RWPE2 (cell line): ENCODE measurements around the gene GABRB1.

ENCODE experiments used
- ATAC-seq: fragments of 200-7000 bp; cut with Tn5 transposase; 3 replicates; pipeline ENCODE4 v1.9.1; 2021; ENCODE audit warnings: low read depth
- DNase-seq: peaks from one replicate; pipeline ENCODE4 v3.0.0-alpha.2; 2020; ENCODE audit warnings: low spot score
- H3K27ac ChIP-seq: fragments of 450-650 bp; 2 replicates; pipeline ENCODE4 v1.5.1; 2017; ENCODE audit warnings: mild to moderate bottlenecking; ENCODE audit not compliant: poor library complexity, severe bottlenecking
- H3K27me3 ChIP-seq: fragments of 250-450 bp; sonication (Bioruptor Pico); 2 replicates; pipeline ENCODE4 v1.5.1; 2021; ENCODE audit warnings: mild to moderate bottlenecking, moderate library complexity; ENCODE audit not compliant: insufficient read depth, poor library complexity, severe bottlenecking
- H3K36me3 ChIP-seq: fragments of 250-450 bp; sonication (Bioruptor Pico); 2 replicates; pipeline ENCODE4 v1.5.1; 2020; ENCODE audit warnings: low read depth, mild to moderate bottlenecking, moderate library complexity
- H3K4me1 ChIP-seq: fragments of 250-450 bp; sonication (Bioruptor Pico); 2 replicates; pipeline ENCODE4 v1.5.1; 2021; ENCODE audit warnings: mild to moderate bottlenecking, moderate library complexity; ENCODE audit not compliant: insufficient read depth, poor library complexity, severe bottlenecking
- H3K4me3 ChIP-seq: fragments of 250-450 bp; sonication (Bioruptor Pico); 2 replicates; pipeline ENCODE4 v1.5.1; 2021; ENCODE audit warnings: mild to moderate bottlenecking, moderate library complexity; ENCODE audit not compliant: severe bottlenecking
- H3K9me3 ChIP-seq: fragments of 250-450 bp; sonication (Bioruptor Pico); 2 replicates; pipeline ENCODE4 v1.5.1; 2021; ENCODE audit warnings: mild to moderate bottlenecking, moderate library complexity; ENCODE audit not compliant: severe bottlenecking
- CTCF ChIP-seq: fragments of 450-650 bp; IDR thresholded peaks from one replicate; pipeline ENCODE4 v1.5.1; 2017; ENCODE audit warnings: mild to moderate bottlenecking, moderate library complexity; ENCODE audit not compliant: poor library complexity, severe bottlenecking

The GABRB1 gene

DNA sequence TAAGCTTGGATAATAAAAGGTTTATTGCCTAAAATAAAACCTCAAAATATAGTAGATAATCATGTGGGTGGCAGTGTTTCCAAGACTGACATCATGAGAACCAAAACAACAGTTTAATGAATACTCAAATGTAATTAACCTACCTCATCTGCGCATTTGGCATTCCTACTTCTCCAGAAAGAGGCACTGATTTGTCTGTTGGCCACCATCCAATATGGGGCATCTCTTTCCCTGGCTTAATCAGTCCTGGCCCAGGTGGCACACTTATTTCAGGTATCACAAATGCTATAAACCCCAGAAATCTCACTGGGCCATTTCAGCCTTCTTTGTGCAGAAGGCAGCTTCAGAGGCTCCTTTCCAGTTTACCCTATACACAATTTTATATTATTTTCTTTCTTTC is 239.9 kb downstream of the GABRB1 start:
- TF ChIP-seq CTCF = no peak
- no peaks in the 10 kb centered on the region for H3K4me1 ChIP-seq
- ATAC-seq = no peak
- H3K4me3 ChIP-seq = no peak overlapping the region
- no peaks in the 10 kb centered on the region for H3K9me3 ChIP-seq
- peaks cover 4% of the 10 kb centered on the region for H3K27me3 ChIP-seq
- no peak for DNase-seq
- no peak overlapping the region for H3K27ac ChIP-seq
- H3K36me3 ChIP-seq = no peaks in the 10 kb centered on the region

GRCh38 chr4:47274901-47275300 is 243.5 kb downstream of the GABRB1 start:
- no peaks in the 10 kb centered on the region for H3K27me3 ChIP-seq
- DNase-seq (no peak), ATAC-seq (no peak)
- no peak for TF ChIP-seq CTCF
- no peaks in the 10 kb centered on the region for H3K36me3 ChIP-seq
- no peaks in the 10 kb centered on the region for H3K4me1 ChIP-seq
- H3K27ac ChIP-seq = no peak overlapping the region
- H3K4me3 ChIP-seq = no peak overlapping the region
- no peaks in the 10 kb centered on the region for H3K9me3 ChIP-seq

GRCh38 chr4:47275595-47275994 is 244.2 kb downstream of the GABRB1 start:
- Histone ChIP-seq H3K36me3 (no peaks in the 10 kb centered on the region), H3K9me3 (no peaks in the 10 kb centered on the region), H3K27ac (no peak overlapping the region), H3K27me3 (no peaks in the 10 kb centered on the region), H3K4me3 (no peak overlapping the region), H3K4me1 (no peaks in the 10 kb centered on the region)
- no peak for ATAC-seq
- no peak for DNase-seq
- TF ChIP-seq CTCF = no peak

- TF ChIP-seq CTCF = no peak
- Histone ChIP-seq H3K27ac (no peak overlapping the region), H3K27me3 (no peaks in the 10 kb centered on the region), H3K36me3 (no peaks in the 10 kb centered on the region), H3K9me3 (no peaks in the 10 kb centered on the region), H3K4me3 (no peak overlapping the region), H3K4me1 (no peaks in the 10 kb centered on the region)
- no peak for ATAC-seq
- no peak for DNase-seq
Measured at GRCh38 chr4:47278631-47279030, 247.3 kb downstream of the GABRB1 start.

DNA sequence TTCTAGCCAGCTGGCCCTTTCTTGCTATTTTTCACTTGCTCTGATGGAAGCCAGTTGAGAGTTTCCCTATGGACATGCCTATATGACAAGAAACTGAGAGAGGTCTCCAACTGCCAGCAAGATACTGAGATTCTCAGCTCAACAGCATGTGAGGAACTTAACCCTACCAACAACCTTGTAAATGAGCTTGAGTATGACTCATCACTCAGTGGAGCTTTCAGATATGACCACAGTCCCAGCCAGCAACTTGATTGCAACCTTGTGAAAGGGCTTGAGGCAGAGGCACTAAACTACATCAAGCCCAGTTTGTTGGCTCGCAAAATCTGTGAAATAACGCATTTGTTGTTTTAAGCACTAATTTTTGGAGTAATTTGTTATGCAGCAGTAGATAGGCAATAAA is 256.4 kb downstream of the GABRB1 start:
- no peak for DNase-seq

More for the DNA sequence above, 256.4 kb downstream of the GABRB1 start:
- no peaks in the 10 kb centered on the region for H3K27me3 ChIP-seq
- H3K9me3 ChIP-seq = no peaks in the 10 kb centered on the region
- H3K4me3 ChIP-seq = no peak overlapping the region
- peak; percentile 33; the same call in 1 of the 3 replicates for ATAC-seq
- H3K4me1 ChIP-seq = no peaks in the 10 kb centered on the region
- H3K36me3 ChIP-seq = no peaks in the 10 kb centered on the region
- no peak overlapping the region for H3K27ac ChIP-seq
- TF ChIP-seq CTCF = no peak
